ENCODE data around the gene NTN3. TPM values are rescaled to one million over a fixed set of nuclear protein-coding genes. Genes with fewer than 3 reads are reported as not detected.

NTN3 gene
- total and polyA plus RNA-seq, 2 of the 4 experiments (the other 2 are of a cell fraction), result 0.18 to 0.38 TPM

GRCh38 chr16:2520097-2520783 is 49.1 kb downstream of the NTN3 start, which contains the start of gene AMDHD2 (continued):
- TF ChIP-seq USF2 (IDR thresholded peaks at IDR 0.05; ENCODE audit: low read depth, low read length), result peak; percentile 98
- TF ChIP-seq NFE2L2 (IDR thresholded peaks at IDR 0.05; ENCODE audit: low read depth, low read length), result 0 out of 2 replicates have a peak, but pooled peaks have one; percentile 15
- TF ChIP-seq POLR2A (IDR thresholded peaks at IDR 0.05; ENCODE audit: low read depth, low read length), result peak; percentile 73

Data from IMR-90 (cell line).